HL-60 (cell line): ENCODE measurements around the gene USP35.

Source experiments
- CTCF ChIP-seq: IDR thresholded peaks from one replicate; pipeline ENCODE4 v1.5.1; 2011; ENCODE audit warnings: low read length, control low read depth, inconsistent platforms; ENCODE audit not compliant: insufficient read depth
- GABPA ChIP-seq: IDR thresholded peaks from 2 replicates; pipeline ENCODE4 v1.6.1; 2012; ENCODE audit warnings: low read depth
- POLR2AphosphoS5 ChIP-seq: IDR thresholded peaks from 2 replicates; pipeline ENCODE4 v1.6.1; 2012; ENCODE audit warnings: low read depth
- REST ChIP-seq: IDR thresholded peaks from 2 replicates; pipeline ENCODE4 v1.6.1; 2012; ENCODE audit warnings: low read depth; ENCODE audit not compliant: insufficient replicate concordance
- SPI1 ChIP-seq: IDR thresholded peaks from 2 replicates; pipeline ENCODE4 v1.6.1; 2012; ENCODE audit warnings: low read depth, mild to moderate bottlenecking, borderline replicate concordance

GRCh38 chr11:78205691-78206090, 17.0 kb downstream of the USP35 start:
- no peak for TF ChIP-seq CTCF
- TF ChIP-seq GABPA: no peak
- TF ChIP-seq POLR2AphosphoS5: no peak
- TF ChIP-seq REST: no peak
- no peak for TF ChIP-seq SPI1
